Upper lobe of left lung (tissue), 4 donors: ENCODE measurements around the gene CANT1.
A peak's percentile ranks its signal among the peaks of the same experiment; 100 is the strongest.

Experiments
- POLR2A ChIP-seq, 4 donors: fragments of 450-650 bp; IDR thresholded peaks; one replicate each; pipeline ENCODE4 v1.5.1; 2016 to 2017; ENCODE audit warnings: antibody characterized with exemption in 4 of 4, mild to moderate bottlenecking in 2 of 4
- TF ChIP-seq, protein P1 (sequence below), 6 experiments: fragments of 450-650 bp in 4 of 6; fragments of 200-600 bp in 2 of 6; sonication (generic) in 2 of 6; IDR thresholded peaks; one replicate each; pipeline ENCODE4 v1.5.1; 2016 to 2019; ENCODE audit warnings: antibody characterized with exemption in 6 of 6

DNA sequence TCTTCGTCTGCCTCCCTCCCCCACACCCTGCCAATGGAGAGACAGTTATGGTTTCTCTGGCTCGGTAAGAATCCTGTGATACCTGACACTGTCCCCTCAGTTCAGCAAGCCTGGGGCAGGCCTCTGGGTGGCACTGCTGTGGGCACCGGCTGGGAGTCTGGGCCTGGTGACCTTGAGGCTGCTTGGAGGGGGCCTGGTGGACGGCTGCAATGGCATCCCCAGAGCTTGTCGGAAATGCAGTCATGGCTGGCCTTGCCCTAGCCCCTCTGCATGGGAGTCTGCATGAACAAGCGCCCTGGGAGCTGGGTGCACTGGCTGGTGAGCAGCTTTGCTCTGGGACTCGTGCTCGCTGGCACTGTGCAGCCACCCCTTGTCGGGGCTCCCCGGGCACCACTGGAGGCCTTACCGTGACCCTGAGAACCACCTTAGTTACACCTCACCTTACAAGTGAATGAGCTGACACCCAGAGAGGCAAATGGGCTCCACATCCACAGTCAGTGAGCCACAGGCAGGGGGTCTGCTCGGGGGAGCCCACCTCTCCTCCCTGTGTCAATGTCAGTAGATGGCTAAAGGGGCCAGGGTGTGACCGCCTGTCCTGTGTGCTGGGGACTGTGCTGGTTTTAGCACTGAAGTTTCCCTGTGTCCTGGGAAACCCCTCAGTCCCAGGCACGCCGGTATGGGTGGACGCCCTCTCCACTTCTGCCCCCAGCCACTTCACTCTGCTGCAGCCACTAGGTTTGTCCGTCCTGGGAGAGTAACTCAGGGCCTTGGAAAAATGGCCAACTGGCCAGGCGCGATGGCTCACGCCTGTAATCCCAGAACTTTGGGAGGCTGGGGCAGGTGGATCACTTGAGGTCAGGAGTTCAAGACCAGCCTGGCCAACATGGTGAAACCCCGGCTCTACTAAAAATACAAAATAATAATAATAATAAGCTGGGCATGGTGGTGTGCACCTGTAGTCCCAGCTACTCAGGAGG, 31.3 kb downstream of the CANT1 start:
- TF ChIP-seq POLR2A (IDR thresholded peaks at IDR 0.05), result no peak
- TF ChIP-seq, protein P1, sequence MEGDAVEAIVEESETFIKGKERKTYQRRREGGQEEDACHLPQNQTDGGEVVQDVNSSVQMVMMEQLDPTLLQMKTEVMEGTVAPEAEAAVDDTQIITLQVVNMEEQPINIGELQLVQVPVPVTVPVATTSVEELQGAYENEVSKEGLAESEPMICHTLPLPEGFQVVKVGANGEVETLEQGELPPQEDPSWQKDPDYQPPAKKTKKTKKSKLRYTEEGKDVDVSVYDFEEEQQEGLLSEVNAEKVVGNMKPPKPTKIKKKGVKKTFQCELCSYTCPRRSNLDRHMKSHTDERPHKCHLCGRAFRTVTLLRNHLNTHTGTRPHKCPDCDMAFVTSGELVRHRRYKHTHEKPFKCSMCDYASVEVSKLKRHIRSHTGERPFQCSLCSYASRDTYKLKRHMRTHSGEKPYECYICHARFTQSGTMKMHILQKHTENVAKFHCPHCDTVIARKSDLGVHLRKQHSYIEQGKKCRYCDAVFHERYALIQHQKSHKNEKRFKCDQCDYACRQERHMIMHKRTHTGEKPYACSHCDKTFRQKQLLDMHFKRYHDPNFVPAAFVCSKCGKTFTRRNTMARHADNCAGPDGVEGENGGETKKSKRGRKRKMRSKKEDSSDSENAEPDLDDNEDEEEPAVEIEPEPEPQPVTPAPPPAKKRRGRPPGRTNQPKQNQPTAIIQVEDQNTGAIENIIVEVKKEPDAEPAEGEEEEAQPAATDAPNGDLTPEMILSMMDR (IDR thresholded peaks at IDR 0.05), result peak in 1 of 6 experiments; percentile 11
